Breast epithelium (tissue), 4 donors: ENCODE results near the gene IVD. TPM values are rescaled to one million over a fixed set of nuclear protein-coding genes. Genes with fewer than 3 reads are reported as not detected.

Experiments
- DNase-seq, 2 donors: peaks; one replicate each; pipeline ENCODE4 v3.0.0-alpha.2; 2019; ENCODE audit warnings: low spot score in 2 of 2
- H3K27ac ChIP-seq, 2 donors: fragments of 200-600 bp; sonication (generic) in 1 of 2; one replicate each; pipeline ENCODE4 v1.5.1; 2016 to 2019; ENCODE audit warnings: mild to moderate bottlenecking in 1 of 2
- H3K27me3 ChIP-seq, 2 donors: fragments of 200-600 bp; sonication (generic) in 1 of 2; one replicate each; pipeline versions ENCODE4 v1.5.1 to v1.6.0; 2017 to 2019; ENCODE audit warnings: control low read depth in 1 of 2, mild to moderate bottlenecking in 1 of 2
- H3K36me3 ChIP-seq: fragments of 200-600 bp; one replicate; pipeline ENCODE4 v1.5.1; 2019
- H3K4me1 ChIP-seq, 2 donors: fragments of 200-600 bp; sonication (generic); one replicate each; pipeline ENCODE4 v1.5.1; 2016 to 2019; ENCODE audit warnings: control low read depth in 1 of 2
- H3K4me3 ChIP-seq, 3 donors: fragments of 200-600 bp; sonication (generic); 1 replicate in 2 of 3; 2 replicates in 1 of 3; pipeline ENCODE4 v1.5.1; 2016 to 2019; ENCODE audit warnings: mild to moderate bottlenecking in 3 of 3, moderate library complexity in 2 of 3
- H3K9me3 ChIP-seq, 2 donors: fragments of 200-600 bp; sonication (generic) in 1 of 2; one replicate each; pipeline ENCODE4 v1.5.1; 2016 to 2019; ENCODE audit warnings: control low read depth in 1 of 2
- CTCF ChIP-seq, 3 donors: fragments of 450-650 bp; IDR thresholded peaks; one replicate each; pipeline ENCODE4 v1.5.1; 2016 to 2017; ENCODE audit warnings: antibody characterized with exemption in 3 of 3, mild to moderate bottlenecking in 3 of 3, moderate library complexity in 3 of 3
- POLR2A ChIP-seq: fragments of 450-650 bp; IDR thresholded peaks from one replicate; pipeline ENCODE4 v1.6.1; 2016; ENCODE audit warnings: antibody characterized with exemption, mild to moderate bottlenecking, moderate library complexity
- POLR2AphosphoS5 ChIP-seq, 3 donors: sonication (generic); formaldehyde crosslinking; IDR thresholded peaks; one replicate each; pipeline ENCODE4 v1.6.1; 2017; ENCODE audit warnings: antibody characterized with exemption in 3 of 3
- intact Hi-C: fragments of 100-400 bp; cut with DNase I; formaldehyde crosslinking; loops from one replicate; pipeline ENCODE4 v1.15.1; 2023; ENCODE audit warnings: low total_unique reads
- total RNA-seq, 3 donors: library from RNA; depleted of rRNA; stranded (reverse); fragments of >200 nt; gene quantifications; one replicate each; pipeline ENCODE4 v1.1.0, GENCODE V29; 2016

Gene IVD
- total RNA-seq, 3 donors from 2014 or later, result 43.8 to 72.7 (median 62.6) TPM

GRCh38 chr15:40389824-40390595 is 15.6 kb upstream of the IVD start:
- Histone ChIP-seq H3K4me1 (no peaks in the 10 kb centered on the region), H3K36me3 (no peaks in the 10 kb centered on the region), H3K9me3 (no peaks in the 10 kb centered on the region), H3K27me3 (no peaks in the 10 kb centered on the region), H3K4me3 (no peak overlapping the region), H3K27ac (no peak overlapping the region)
- no peak for DNase-seq
- intact Hi-C loops, result no loop called here
- TF ChIP-seq POLR2AphosphoS5 (IDR thresholded peaks at IDR 0.05), result no peak
- TF ChIP-seq POLR2A, result no peak
- no peak for TF ChIP-seq CTCF (IDR thresholded peaks at IDR 0.05)

GRCh38 chr15:40392986-40393948 is 12.3 kb upstream of the IVD start:
- Histone ChIP-seq H3K36me3 (no peaks in the 10 kb centered on the region), H3K9me3 (no peaks in the 10 kb centered on the region), H3K4me3 (no peak overlapping the region), H3K27ac (no peak overlapping the region), H3K4me1 (no peaks in the 10 kb centered on the region), H3K27me3 (no peaks in the 10 kb centered on the region)
- TF ChIP-seq POLR2AphosphoS5 (IDR thresholded peaks at IDR 0.05) (no peak), POLR2A (no peak), CTCF (IDR thresholded peaks at IDR 0.05) (no peak)
- intact Hi-C loops, result no loop called here
- DNase-seq, result no peak

DNA sequence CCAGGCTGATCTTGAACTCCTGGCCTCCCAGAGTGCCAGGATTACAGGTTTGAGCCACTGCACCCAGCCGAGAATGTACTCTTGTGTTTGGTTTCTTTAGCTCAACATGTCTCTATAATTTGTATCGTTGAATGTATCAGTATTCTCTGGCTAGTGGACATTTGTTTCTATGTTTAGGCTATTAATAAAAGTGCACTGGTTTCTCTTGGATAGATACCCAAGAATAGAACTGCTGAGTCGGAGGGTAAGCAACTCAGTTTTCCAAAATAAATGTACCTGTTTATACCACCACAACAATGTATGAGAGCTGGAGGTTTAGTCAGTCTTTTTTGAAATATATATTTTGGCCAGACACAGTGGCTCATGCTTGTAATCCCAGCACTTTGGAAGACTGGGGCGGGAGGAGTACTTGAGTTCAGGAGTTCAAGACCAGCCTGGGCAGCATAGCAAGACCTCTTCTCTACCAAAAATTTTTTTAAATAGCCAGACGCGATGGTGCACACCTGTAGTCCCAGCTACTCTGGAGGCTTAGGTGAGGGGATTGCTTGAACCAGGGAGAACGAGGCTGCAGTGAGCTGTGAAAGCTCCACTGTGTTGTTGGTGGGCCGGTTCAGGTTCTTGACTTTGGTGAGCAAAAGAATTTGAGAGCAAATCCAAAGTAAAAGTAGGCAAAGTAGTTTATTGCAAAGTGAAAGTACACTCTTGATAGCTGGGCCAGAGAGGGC is 7.7 kb upstream of the IVD start:
- Histone ChIP-seq H3K36me3 (no peaks in the 10 kb centered on the region), H3K27ac (no peak overlapping the region), H3K4me1 (no peaks in the 10 kb centered on the region), H3K4me3 (no peak overlapping the region), H3K27me3 (no peaks in the 10 kb centered on the region), H3K9me3 (no peaks in the 10 kb centered on the region)
- TF ChIP-seq POLR2AphosphoS5 (IDR thresholded peaks at IDR 0.05), result no peak
- no peak for TF ChIP-seq POLR2A
- no peak for TF ChIP-seq CTCF (IDR thresholded peaks at IDR 0.05)
- no peak for DNase-seq
- intact Hi-C loops, result no loop called here

- Histone ChIP-seq H3K27ac (no peak overlapping the region), H3K36me3 (no peaks in the 10 kb centered on the region), H3K4me1 (no peaks in the 10 kb centered on the region), H3K4me3 (no peak overlapping the region), H3K27me3 (no peaks in the 10 kb centered on the region), H3K9me3 (no peaks in the 10 kb centered on the region)
- intact Hi-C loops, result no loop called here
- no peak for DNase-seq
- TF ChIP-seq POLR2A (no peak), POLR2AphosphoS5 (IDR thresholded peaks at IDR 0.05) (no peak), CTCF (IDR thresholded peaks at IDR 0.05) (no peak)
Measured at GRCh38 chr15:40398413-40398873, 7.2 kb upstream of the IVD start.
